ENCODE data around the gene CLIC1.

The CLIC1 gene

GRCh38 chr6:31768363-31769257 is 32.3 kb upstream of the CLIC1 start:
- no peak for DNase-seq

GRCh38 chr6:31767096-31767645 is 30.8 kb upstream of the CLIC1 start:
- DNase-seq: no peak

- no peak for DNase-seq
Measured at GRCh38 chr6:31765910-31766794, 29.8 kb upstream of the CLIC1 start.

GRCh38 chr6:31765559-31765909 is 29.2 kb upstream of the CLIC1 start:
- DNase-seq: no peak

GRCh38 chr6:31764198-31764597 is 27.9 kb upstream of the CLIC1 start:
- DNase-seq: no peak

GRCh38 chr6:31763619-31763940 is 27.2 kb upstream of the CLIC1 start:
- no peak for DNase-seq

GRCh38 chr6:31762878-31763618 is 26.7 kb upstream of the CLIC1 start:
- no peak for DNase-seq

- no peak for DNase-seq
Measured at GRCh38 chr6:31762356-31762755, 26.0 kb upstream of the CLIC1 start, which contains the start of gene SAPCD1. SAPCD1 (plus strand) TSS chr6:31762656; CDS start chr6:31763055, 399 bp downstream.

GRCh38 chr6:31761343-31761742 is 25.0 kb upstream of the CLIC1 start:
- DNase-seq: no peak

- no peak for DNase-seq
Measured at GRCh38 chr6:31760790-31761189, 24.5 kb upstream of the CLIC1 start.

- no peak for DNase-seq
Measured at GRCh38 chr6:31758281-31758680, 22.0 kb upstream of the CLIC1 start.

- DNase-seq: no peak
Measured at GRCh38 chr6:31752739-31753319, 16.5 kb upstream of the CLIC1 start.

GRCh38 chr6:31750411-31751022 is 14.2 kb upstream of the CLIC1 start:
- no peak for DNase-seq

GRCh38 chr6:31749301-31750036 is 13.1 kb upstream of the CLIC1 start:
- no peak for DNase-seq

GRCh38 chr6:31744422-31744821 is 8.1 kb upstream of the CLIC1 start:
- no peak for DNase-seq

GRCh38 chr6:31742894-31743293 is 6.6 kb upstream of the CLIC1 start:
- DNase-seq: no peak

GRCh38 chr6:31741815-31742214 is 5.5 kb upstream of the CLIC1 start:
- no peak for DNase-seq

- no peak for DNase-seq
Measured at GRCh38 chr6:31740397-31741223, 4.3 kb upstream of the CLIC1 start.

GRCh38 chr6:31739639-31740396 is 3.5 kb upstream of the CLIC1 start, which contains the start of gene MSH5:
MSH5 (plus strand) TSS chr6:31740005; CDS start chr6:31740467, 462 bp downstream.
- DNase-seq: peak; percentile 99

Measured in NCI-H2171 (cell line).